Dedifferentiated amniotic fluid mesenchymal stem cell (primary cell): ENCODE results near the gene TRAPPC12.
"Not testable (repeated sequence)": the region's sequence is repeated elsewhere in the genome, so short reads cannot be mapped to it uniquely, and the experiment has no call there.

Source experiments
- DNase-seq: peaks from one replicate; pipeline ENCODE4 v3.0.0-alpha.2; 2016; ENCODE audit errors: extremely low spot score

TRAPPC12 gene

GRCh38 chr2:3486047-3487027, 106.8 kb downstream of the TRAPPC12 start:
- no peak for DNase-seq

GRCh38 chr2:3487028-3487425, 107.5 kb downstream of the TRAPPC12 start:
- no peak for DNase-seq

- no peak for DNase-seq
Observed at GRCh38 chr2:3487432-3487831, 107.9 kb downstream of the TRAPPC12 start.

GRCh38 chr2:3488061-3488531, 108.6 kb downstream of the TRAPPC12 start:
- DNase-seq = no peak

- DNase-seq = no peak
Observed at GRCh38 chr2:3488855-3489763, 109.6 kb downstream of the TRAPPC12 start.

DNA sequence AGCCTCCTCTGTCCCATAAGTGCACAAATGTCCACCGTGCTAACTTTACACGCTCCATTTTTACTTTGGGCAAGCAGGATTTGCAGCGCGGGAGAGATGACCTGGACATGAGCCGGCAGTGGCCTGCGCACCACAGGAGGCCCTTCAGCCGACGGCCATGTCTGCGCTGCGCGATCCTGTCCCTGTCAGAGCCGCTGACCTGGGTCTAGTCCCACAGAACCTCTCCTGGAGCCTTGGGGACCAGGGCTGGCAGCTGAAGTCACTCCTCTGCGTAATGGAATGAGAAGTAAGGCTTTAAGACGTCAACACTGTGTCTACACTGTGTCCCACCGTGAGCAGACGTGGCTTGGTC, 110.2 kb downstream of the TRAPPC12 start:
- no peak for DNase-seq

DNA sequence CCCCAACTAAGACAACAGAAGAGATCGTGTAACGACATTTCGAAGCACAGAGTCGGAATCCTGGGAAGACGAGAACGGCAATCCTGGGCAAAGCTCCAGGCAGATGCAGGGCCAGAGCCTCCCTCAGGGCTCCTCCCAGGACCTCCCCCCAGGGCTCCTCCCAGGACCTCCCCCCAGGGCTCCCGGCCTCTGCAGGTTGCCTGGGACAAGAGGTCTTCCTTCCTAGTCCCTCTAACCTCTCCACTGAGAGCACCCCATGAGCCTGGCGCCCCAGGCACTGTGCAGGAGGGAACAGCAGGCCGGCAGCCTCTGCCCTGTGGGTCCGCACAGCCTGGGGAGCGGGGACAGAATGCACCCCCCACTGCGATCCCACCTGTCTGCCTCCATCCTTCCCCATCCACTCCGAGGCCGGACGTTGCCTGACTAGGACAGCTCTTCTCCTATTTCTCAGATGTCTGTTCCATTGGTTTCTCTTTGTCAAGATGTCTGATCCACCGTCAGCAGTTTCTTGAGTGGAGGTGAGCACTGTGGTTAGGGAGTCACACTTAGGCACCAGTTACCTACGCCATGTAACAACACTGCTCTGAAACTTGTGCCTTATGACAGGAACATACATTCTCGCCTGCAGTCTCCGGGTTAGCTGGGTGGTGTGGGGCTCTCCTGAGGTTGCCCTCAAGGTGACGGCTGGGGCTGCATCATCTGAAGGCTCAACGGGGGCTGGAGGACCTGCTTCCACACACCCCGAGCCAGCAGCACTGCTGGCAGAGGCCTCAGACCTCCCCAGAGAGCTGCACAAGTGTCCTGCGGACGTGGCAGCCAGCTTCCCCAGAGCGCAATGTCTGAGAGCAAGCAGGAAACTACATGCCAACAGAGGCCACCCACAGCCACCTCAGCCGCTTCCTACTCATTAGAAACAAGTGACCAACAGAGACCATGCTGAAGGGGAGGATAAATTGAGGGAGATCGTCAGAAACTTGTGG, 111.0 kb downstream of the TRAPPC12 start:
- no peak for DNase-seq

DNA sequence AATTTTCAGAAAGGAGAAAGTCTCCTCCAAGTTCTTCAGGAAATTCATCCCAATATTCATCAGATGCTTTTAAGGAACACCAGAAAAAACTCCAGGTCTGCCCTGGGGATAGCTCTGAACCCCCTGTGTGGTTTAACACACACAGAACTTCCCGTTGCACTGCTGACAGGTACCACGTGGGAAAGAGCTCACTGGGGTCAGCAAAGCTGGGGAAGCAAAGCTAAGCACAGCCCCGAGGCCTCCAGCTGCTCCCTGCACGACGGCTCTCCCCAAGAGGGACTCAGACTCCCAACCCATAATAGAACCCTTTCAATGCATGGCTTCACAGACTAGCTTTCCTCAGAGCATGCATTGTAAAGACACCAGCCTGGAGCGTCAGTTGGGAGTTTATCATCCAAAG, 111.8 kb downstream of the TRAPPC12 start:
- no peak for DNase-seq

DNA sequence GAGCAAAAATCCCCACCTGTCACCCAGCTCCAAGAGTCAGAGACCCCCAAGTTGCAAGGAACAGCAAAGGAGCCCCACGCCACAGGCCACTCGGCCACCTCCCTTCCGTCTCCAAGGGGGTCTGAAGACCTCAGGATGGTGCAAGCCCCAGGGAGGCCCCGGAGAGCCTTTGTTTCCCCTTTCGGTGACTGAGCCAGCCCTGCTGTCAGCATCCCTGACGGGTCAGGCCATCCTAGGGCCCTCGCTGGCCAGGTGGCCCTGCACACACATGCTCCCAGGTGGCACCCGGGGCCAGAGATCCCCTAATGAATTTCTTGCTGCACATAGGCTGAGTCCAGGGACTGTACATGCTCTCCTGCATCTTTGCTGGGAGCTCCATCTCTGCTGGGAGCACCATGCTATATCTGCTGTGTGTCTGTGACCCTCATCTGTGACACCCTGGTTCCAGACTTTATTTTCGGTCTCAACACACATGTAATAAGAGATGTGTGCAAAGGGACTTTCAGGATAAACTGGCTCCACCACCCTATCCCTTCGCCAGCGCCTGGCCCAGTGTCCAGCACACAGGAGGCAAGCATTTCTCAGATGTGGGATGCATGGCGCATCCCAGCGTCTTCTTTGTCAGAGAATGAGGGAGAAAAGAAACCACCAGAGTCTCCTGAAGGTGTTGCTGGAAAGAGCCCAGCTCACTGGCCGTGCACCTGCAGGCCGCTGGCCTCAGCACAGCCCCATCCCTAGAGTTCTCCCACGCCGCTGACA, 112.4 kb downstream of the TRAPPC12 start:
- no peak for DNase-seq

DNA sequence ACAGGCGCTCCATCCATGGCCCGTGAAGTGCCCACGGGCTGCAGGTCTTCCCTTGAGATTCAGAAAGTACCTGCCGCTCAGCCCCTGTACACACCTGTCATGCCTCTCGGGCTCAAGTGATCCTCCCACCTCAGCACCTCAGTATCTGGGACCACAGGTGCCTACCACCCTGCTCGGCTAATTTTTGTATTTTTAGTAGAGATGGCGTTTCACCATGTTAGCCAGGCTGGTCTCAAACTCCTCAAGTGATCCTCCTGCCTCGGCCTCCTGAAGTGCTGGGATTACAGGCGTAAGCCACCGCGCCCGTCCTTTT, 112.9 kb downstream of the TRAPPC12 start:
- DNase-seq = not testable (repeated sequence)

GRCh38 chr2:3492951-3493614, 113.6 kb downstream of the TRAPPC12 start:
- peak; percentile 60 for DNase-seq

- no peak for DNase-seq
Observed at GRCh38 chr2:3493615-3494007, 114.1 kb downstream of the TRAPPC12 start.

DNA sequence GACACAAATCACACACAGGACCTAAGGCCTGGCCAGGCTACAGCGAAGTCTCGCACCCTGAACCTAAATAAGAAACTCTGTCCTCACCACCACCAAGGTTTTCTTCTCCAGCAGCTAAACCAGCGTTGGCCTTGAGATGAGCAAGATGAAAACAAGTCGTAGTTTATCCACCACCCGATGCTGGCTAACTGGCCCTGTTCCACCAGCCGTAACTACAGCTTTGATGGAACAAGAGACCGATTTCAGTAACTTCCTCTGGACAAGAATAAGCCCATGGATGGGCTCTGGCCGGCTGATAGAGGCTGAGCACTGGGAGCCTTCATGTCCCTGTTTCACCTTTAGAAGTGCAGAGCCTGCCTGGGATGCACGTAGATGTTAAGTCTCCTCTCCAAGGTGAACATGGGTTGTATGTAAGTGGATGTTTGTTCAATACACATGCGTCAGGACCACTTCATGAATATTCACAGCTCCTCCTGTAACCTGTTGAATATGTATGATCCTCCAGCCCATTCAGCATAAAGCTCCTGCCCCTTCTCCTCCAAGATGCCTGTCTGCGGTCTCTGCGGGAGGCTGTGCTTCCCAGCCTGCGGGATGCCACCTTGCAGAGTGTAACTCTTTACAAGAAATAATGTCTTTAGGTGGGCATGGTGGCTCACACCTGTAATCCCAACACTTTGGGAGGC, 115.6 kb downstream of the TRAPPC12 start:
- no peak for DNase-seq

DNA sequence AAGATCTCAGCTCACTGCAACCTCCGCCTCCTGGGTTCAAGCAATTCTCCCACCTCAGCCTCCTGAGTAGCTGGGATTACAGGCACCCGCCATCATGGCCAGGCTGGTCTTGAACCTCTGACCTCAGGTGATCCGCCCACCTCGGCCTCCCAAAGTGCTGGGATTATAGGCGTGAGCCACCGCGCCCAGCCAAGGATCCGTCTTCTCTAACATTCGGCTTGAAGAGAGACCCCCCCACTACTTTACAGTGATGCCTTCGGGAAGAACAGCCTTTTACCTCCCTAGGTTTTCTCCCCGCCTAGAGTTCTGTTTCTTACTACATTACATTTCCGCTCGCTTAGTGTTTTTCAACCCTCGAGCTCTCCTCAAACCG, 117.2 kb downstream of the TRAPPC12 start:
- not testable (repeated sequence) for DNase-seq

- no peak for DNase-seq
Observed at GRCh38 chr2:3498783-3499394, 119.4 kb downstream of the TRAPPC12 start.

- no peak for DNase-seq
Observed at GRCh38 chr2:3500326-3500899, 120.9 kb downstream of the TRAPPC12 start.

- DNase-seq = no peak
Observed at GRCh38 chr2:3503046-3503445, 123.6 kb downstream of the TRAPPC12 start.

DNA sequence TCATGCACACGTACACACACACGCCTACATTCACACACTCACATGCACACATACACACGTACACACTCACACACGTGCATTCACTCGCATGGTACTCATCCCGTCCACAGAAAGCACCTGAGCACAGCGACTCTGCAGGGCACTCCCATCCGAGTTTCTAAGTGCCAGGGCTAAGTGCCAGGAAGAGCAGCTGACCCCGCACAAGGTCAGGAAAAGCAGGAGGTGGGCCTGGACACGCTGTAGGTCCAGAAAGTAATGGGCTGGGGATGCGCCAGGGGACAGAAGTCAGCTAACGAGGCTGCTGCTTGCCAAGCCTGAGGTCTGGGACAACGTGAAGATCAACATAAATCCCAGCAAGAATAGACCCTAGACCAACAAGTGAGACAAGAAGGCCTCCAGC, 124.0 kb downstream of the TRAPPC12 start:
- no peak for DNase-seq

DNA sequence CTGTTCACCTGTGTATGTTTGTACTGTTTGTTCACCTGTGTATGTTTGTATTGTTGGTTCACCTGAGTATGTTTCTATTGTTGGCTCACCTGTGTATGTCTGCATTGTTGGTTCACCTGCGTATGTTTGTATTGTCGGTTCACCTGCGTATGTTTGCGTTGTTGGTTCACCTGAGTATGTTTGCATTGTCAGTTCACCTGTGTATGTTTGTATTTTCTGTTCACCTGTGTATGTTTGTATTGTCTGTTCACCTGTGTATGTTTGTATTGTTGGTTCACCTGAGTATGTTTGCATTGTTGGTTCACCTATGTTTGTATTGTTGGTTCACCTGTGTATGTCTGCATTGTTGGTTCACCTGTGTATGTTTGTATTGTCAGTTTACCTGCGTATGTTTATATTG, 125.2 kb downstream of the TRAPPC12 start:
- no peak for DNase-seq
